ENCODE data around the gene SOCS3. TPM values are rescaled to one million over a fixed set of nuclear protein-coding genes. Genes with fewer than 3 reads are reported as not detected.

SOCS3 gene
- polyA plus RNA-seq, 1 experiment = 15.3 TPM

DNA sequence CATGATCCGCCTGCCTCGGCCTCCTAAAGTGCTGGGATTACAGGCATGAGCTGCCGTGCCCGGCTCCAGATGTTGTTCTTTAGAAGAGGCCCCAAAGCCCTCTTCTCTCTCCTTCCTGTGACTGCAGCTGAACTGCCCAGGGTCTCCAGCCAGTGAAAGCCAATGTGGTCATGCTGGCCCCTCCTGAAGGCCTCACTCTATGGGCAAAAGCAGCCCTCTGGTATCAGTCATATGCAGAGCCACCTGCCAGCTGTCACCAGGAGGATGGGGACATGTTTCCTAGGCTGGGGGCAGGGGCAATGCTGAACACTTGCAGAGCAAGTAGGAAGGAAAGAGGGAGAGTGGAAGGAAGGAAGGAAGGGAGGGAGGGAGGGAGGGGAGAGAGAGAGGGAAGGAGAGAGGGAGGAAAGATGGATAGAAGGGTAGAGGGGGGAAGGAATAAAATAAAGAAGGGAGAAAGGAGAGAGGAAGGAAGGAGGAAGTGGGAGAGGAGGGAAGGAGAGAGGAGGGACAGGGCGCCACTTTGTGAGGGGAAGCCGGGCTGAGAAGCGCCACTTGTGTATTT lies 36.0 kb downstream of the SOCS3 start:
- POLR2A ChIA-PET = interaction anchor here (1.4 to 1.5 kb wide), 3 partner anchors 8 to 18 kb away, joined by 5 to 8 read pairs (median 5); no protein-coding TSS in a partner anchor
- CTCF ChIA-PET = interaction anchor here (0.5 to 1.7 kb wide), 2 partner anchors 34 to 37 kb away, joined by 3 to 4 read pairs; no protein-coding TSS in a partner anchor
- DNase-seq (ENCODE audit: low read depth, low spot score) = no peak

DNA sequence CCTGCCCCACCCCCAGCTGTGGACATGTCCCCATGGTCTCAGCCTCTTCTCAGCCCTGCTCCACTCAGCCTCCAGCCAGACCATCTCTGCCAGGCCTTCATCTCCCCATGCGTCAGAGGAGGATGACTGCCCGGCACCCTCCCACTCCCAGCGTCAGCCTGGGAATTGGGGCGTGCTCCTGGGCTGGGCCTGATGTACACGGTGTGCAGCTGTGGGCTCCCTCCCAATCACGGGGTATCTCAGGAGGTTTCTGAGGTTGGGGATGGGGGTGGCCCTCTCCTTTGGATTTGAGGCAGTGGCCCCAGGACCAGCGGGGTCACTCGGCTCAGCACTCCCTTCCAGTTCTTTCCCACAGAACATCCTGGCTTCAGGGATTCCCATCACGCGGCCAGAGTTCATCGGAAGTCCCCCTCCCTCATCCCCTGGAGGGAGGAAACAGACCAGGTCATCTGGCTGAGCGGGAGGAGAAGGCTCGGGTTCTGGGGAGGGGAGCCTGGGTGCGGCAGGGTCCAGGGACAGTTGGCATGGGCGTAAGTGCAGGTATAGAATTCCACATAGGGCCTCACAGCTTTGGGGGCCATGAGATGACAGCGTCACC lies 36.9 kb downstream of the SOCS3 start:
- H3K27ac ChIP-seq (ENCODE audit: low read depth, low read length) = no peak overlapping the region
- H3K27me3 ChIP-seq (ENCODE audit: control insufficient read depth, insufficient read depth, low read length) = no peaks in the 10 kb centered on the region
- H3K9me3 ChIP-seq (ENCODE audit: control insufficient read depth, insufficient read depth, low read length) = no peaks in the 10 kb centered on the region
- ChIA-PET CTCF (no interaction called here), POLR2A (no interaction called here)
- H3K4me3 ChIP-seq (ENCODE audit: low read depth, low read length) = no peak overlapping the region
- TF ChIP-seq, protein P1, sequence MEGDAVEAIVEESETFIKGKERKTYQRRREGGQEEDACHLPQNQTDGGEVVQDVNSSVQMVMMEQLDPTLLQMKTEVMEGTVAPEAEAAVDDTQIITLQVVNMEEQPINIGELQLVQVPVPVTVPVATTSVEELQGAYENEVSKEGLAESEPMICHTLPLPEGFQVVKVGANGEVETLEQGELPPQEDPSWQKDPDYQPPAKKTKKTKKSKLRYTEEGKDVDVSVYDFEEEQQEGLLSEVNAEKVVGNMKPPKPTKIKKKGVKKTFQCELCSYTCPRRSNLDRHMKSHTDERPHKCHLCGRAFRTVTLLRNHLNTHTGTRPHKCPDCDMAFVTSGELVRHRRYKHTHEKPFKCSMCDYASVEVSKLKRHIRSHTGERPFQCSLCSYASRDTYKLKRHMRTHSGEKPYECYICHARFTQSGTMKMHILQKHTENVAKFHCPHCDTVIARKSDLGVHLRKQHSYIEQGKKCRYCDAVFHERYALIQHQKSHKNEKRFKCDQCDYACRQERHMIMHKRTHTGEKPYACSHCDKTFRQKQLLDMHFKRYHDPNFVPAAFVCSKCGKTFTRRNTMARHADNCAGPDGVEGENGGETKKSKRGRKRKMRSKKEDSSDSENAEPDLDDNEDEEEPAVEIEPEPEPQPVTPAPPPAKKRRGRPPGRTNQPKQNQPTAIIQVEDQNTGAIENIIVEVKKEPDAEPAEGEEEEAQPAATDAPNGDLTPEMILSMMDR (IDR thresholded peaks at IDR 0.05; ENCODE audit: low read depth, low read length) = no peak
- DNase-seq (ENCODE audit: low read depth, low spot score) = no peak

More for the DNA sequence above, 36.0 kb downstream of the SOCS3 start:
- TF ChIP-seq, protein P1 (IDR thresholded peaks at IDR 0.05; ENCODE audit: low read depth, low read length) = no peak
- Histone ChIP-seq H3K9me3 (ENCODE audit: control insufficient read depth, insufficient read depth, low read length) (no peaks in the 10 kb centered on the region), H3K27me3 (ENCODE audit: control insufficient read depth, insufficient read depth, low read length) (no peaks in the 10 kb centered on the region), H3K4me3 (ENCODE audit: low read depth, low read length) (no peak overlapping the region; the same call in 1 of the 2 replicates), H3K27ac (ENCODE audit: low read depth, low read length) (peak overlapping the region; percentile 83)

DNA sequence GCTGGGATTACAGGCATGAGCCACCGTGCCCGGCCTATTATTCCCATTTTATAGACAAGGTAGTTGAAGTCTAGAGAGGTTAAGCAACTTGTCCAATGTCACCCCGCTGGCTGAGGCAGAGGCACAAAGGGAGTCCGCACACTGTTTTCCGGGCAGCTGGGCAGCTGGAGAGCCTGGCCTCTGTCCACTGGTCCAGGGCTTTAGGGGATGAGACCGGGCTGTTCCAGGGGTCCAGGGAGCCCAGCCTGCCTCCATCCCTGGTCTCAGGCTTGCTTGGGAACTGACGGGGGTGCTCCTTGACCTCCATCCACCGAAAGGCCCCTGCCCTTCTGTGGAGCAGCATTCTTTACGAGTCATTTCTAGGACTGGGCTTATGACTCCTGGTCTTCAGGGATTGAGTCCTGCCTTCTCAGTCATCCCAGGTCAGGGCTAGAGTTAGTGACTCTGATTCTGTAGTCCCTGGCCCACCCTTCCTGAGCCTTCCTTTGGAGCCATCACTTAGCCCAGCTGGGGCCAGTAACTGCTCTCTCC lies 37.5 kb downstream of the SOCS3 start:
- DNase-seq (ENCODE audit: low read depth, low spot score) = no peak
- CTCF ChIA-PET = no interaction called here
- no peak overlapping the region for H3K27ac ChIP-seq (ENCODE audit: low read depth, low read length)

DNA sequence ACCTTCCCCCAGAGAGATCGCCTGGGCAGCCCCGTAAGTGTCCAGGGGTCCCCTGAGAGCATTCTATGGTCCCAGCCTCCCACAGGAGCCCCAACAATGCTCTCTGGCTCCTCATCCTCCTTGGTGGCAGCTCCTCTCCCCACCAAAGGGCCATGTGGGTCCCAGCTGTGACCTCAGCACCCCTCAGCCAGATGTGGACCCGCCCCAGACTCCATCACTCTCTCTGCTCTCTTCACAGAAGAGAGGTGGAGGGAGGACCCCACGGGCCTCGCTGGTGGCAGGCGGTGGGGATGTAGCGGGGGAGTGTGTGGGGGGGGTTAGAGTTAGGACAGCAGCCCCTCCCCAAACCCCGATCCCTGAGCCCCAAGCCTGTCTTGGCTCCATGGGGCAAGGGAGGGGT lies 41.0 kb downstream of the SOCS3 start:
- Histone ChIP-seq H3K4me3 (ENCODE audit: low read depth, low read length) (no peak overlapping the region), H3K9me3 (ENCODE audit: control insufficient read depth, insufficient read depth, low read length) (no peaks in the 10 kb centered on the region), H3K27me3 (ENCODE audit: control insufficient read depth, insufficient read depth, low read length) (no peaks in the 10 kb centered on the region), H3K27ac (ENCODE audit: low read depth, low read length) (peak overlapping the region; percentile 2)
- CTCF ChIA-PET = no interaction called here
- DNase-seq (ENCODE audit: low read depth, low spot score) = no peak
- POLR2A ChIA-PET = no interaction called here
- TF ChIP-seq, protein P1 (IDR thresholded peaks at IDR 0.05; ENCODE audit: low read depth, low read length) = no peak

More for the DNA sequence above, 37.5 kb downstream of the SOCS3 start:
- Histone ChIP-seq H3K9me3 (ENCODE audit: control insufficient read depth, insufficient read depth, low read length) (no peaks in the 10 kb centered on the region), H3K4me3 (ENCODE audit: low read depth, low read length) (no peak overlapping the region), H3K27me3 (ENCODE audit: control insufficient read depth, insufficient read depth, low read length) (no peaks in the 10 kb centered on the region)
- POLR2A ChIA-PET = no interaction called here
- TF ChIP-seq, protein P1 (IDR thresholded peaks at IDR 0.05; ENCODE audit: low read depth, low read length) = no peak

DNA sequence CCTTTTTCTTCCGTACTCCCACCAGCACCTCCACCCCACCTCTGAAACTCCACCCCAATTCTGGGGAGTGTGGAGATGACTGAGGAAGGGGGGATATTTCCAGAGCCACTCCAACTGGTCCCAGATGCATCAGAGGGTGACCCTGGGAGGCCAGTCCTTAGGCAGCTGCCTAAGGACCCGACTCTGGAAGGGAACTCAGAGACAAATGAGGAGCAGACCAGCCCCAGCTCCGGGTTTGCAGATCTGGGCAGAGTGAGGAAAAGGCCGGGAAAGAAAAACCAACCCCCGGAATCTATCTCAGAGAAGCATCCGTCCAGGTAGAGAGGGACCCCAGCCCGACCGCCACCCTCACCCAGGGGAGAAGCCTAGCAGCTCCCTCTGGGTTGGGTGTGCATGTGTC lies 41.5 kb downstream of the SOCS3 start:
- CTCF ChIA-PET = no interaction called here
- POLR2A ChIA-PET = no interaction called here
- DNase-seq (ENCODE audit: low read depth, low spot score) = no peak

More for the DNA sequence above, 41.5 kb downstream of the SOCS3 start:
- TF ChIP-seq, protein P1 (IDR thresholded peaks at IDR 0.05; ENCODE audit: low read depth, low read length) = no peak
- no peaks in the 10 kb centered on the region for H3K9me3 ChIP-seq (ENCODE audit: control insufficient read depth, insufficient read depth, low read length)
- H3K4me3 ChIP-seq (ENCODE audit: low read depth, low read length) = no peak overlapping the region
- no peak overlapping the region for H3K27ac ChIP-seq (ENCODE audit: low read depth, low read length)
- H3K27me3 ChIP-seq (ENCODE audit: control insufficient read depth, insufficient read depth, low read length) = no peaks in the 10 kb centered on the region
